CD4-positive, alpha-beta T cell treated with Interleukin-2 at 100 ng/mL for 4 hours (primary cell): ENCODE measurements around the gene GGACT.
"Not testable (repeated sequence)": the region's sequence is repeated elsewhere in the genome, so short reads cannot be mapped to it uniquely, and the experiment has no call there.

Experiments
- DNase-seq: peaks from one replicate; pipeline ENCODE4 v3.0.0-alpha.2; 2020; ENCODE audit warnings: low spot score

The GGACT gene

GRCh38 chr13:100529666-100530377, 58.8 kb downstream of the GGACT start:
- no peak for DNase-seq

GRCh38 chr13:100528820-100529219, 59.8 kb downstream of the GGACT start:
- DNase-seq, result no peak

- no peak for DNase-seq
Observed at GRCh38 chr13:100528353-100528752, 60.2 kb downstream of the GGACT start.

- DNase-seq, result no peak
Observed at GRCh38 chr13:100527644-100528043, 60.9 kb downstream of the GGACT start.

- no peak for DNase-seq
Observed at GRCh38 chr13:100526318-100527000, 62.1 kb downstream of the GGACT start.

- DNase-seq, result no peak
Observed at GRCh38 chr13:100525453-100526317, 62.9 kb downstream of the GGACT start.

- DNase-seq, result not testable (repeated sequence)
Observed at GRCh38 chr13:100524688-100525087, 63.9 kb downstream of the GGACT start.

GRCh38 chr13:100523981-100524386, 64.6 kb downstream of the GGACT start:
- no peak for DNase-seq

- no peak for DNase-seq
Observed at GRCh38 chr13:100523411-100523810, 65.2 kb downstream of the GGACT start.

GRCh38 chr13:100522618-100523309, 65.8 kb downstream of the GGACT start:
- DNase-seq, result no peak

GRCh38 chr13:100521851-100522617, 66.6 kb downstream of the GGACT start:
- DNase-seq, result peak; percentile 13

GRCh38 chr13:100520936-100521850, 67.4 kb downstream of the GGACT start:
- DNase-seq, result no peak

GRCh38 chr13:100519626-100520025, 69.0 kb downstream of the GGACT start:
- no peak for DNase-seq

GRCh38 chr13:100518394-100519062, 70.1 kb downstream of the GGACT start:
- no peak for DNase-seq

GRCh38 chr13:100517728-100518127, 70.9 kb downstream of the GGACT start:
- DNase-seq, result peak; percentile 17

- no peak for DNase-seq
Observed at GRCh38 chr13:100517135-100517534, 71.5 kb downstream of the GGACT start.

GRCh38 chr13:100515410-100515800, 73.2 kb downstream of the GGACT start:
- DNase-seq, result no peak

GRCh38 chr13:100514788-100515409, 73.7 kb downstream of the GGACT start:
- DNase-seq, result peak; percentile 73

GRCh38 chr13:100513987-100514670, 74.5 kb downstream of the GGACT start:
- no peak for DNase-seq
